Measurements from ENCODE around the gene WDR1.

The WDR1 gene

DNA sequence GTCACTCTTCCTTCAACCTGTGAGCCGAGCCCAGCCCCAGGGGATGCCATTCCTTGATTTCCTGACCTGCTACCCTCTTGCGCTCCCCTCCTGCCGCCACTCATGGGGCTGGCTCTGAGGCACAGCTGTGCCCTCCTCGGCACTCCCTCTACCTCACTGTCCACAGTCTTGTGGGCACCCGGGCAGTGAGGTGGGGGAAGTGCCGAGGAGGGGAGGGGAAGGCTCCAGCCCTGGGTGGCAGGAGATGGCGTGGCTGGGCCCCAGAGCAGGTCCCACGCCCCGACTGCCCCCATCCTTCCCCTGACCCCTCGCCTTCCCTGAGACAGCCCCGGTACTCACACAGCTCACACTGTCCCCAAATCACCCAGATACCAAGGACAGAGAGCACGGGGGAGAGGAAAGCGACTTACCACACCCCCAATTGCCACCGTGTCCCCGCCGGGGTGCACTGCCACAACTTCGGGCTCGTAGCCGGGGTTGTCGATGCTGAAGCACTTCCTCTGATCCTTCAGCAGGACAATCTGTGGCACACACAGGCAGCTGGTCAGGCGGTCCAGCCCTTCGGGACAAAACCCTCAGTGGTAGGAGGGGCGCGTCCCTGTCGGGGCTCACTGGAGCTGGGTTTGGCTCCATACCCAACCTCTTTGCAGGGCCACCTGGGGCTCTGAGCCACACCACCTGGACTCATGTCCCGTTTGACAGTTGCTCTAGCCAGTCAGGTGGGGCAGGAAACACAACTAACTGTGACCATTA lies 37.9 kb downstream of the WDR1 start:
- Histone ChIP-seq H3K9me3 (peaks cover 5% of the 10 kb centered on the region), H3K27me3 (no peaks in the 10 kb centered on the region), H3K36me3 (peaks cover 100% of the 10 kb centered on the region), H3K4me1 (ENCODE audit: control insufficient read depth in 1 of 2, insufficient read depth in 1 of 2, low read depth in 1 of 2, low read length in 1 of 2) (peaks cover 6 to 10% of the 10 kb centered on the region in 2 experiments), H3K4me3 (ENCODE audit: low read depth in 1 of 2, low read length in 1 of 2) (no peak overlapping the region), H3K27ac (peak overlapping the region; percentile 13)
- TF ChIP-seq, protein P1, sequence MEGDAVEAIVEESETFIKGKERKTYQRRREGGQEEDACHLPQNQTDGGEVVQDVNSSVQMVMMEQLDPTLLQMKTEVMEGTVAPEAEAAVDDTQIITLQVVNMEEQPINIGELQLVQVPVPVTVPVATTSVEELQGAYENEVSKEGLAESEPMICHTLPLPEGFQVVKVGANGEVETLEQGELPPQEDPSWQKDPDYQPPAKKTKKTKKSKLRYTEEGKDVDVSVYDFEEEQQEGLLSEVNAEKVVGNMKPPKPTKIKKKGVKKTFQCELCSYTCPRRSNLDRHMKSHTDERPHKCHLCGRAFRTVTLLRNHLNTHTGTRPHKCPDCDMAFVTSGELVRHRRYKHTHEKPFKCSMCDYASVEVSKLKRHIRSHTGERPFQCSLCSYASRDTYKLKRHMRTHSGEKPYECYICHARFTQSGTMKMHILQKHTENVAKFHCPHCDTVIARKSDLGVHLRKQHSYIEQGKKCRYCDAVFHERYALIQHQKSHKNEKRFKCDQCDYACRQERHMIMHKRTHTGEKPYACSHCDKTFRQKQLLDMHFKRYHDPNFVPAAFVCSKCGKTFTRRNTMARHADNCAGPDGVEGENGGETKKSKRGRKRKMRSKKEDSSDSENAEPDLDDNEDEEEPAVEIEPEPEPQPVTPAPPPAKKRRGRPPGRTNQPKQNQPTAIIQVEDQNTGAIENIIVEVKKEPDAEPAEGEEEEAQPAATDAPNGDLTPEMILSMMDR (IDR thresholded peaks at IDR 0.05) = no peak

DNA sequence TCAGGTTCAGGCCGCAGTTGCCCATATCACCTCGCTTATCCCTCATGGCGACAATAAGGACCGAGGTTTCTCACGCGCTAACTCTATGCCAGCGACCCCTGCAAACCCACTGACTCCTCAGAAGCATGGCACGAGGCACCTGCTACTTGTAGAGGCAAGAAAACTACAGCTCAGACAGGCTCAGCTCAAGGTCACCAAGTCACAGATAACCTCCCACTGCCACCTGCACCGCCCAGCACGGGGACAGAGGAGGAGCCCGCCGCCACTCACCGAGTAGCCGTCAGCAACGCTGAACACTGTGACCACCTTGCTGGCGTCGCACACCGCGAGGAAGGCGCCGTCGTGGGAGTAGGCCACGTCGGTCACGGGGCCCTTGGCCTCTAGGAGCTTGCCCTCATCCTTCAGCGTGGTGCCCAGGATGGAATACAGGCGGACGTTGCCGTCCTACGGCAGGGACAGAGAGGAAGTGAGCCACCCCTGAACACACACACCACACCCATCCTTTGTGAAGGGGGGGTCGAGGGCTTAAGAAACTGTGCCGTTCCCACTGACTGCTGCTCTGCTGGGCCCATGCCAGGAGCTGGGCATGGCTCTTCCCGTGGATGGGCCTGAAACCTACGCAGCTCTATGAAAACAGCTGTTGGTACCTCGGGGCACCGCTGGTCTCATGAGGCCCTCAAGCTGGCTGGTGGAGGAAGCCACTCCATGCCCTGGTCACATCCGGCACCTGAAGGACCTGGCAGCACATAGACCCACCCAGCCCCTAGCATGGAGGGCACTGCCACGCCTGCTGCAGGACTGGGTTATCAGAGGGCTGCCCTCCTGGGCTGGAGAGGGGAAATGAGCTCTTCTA lies 38.9 kb downstream of the WDR1 start:
- H3K4me3 ChIP-seq (ENCODE audit: low read depth in 1 of 2, low read length in 1 of 2) = no peak overlapping the region
- no peaks in the 10 kb centered on the region for H3K27me3 ChIP-seq
- peaks cover 5% of the 10 kb centered on the region for H3K9me3 ChIP-seq
- peaks cover 98% of the 10 kb centered on the region for H3K36me3 ChIP-seq
- H3K27ac ChIP-seq = peak overlapping the region; percentile 13
- H3K4me1 ChIP-seq (ENCODE audit: control insufficient read depth in 1 of 2, insufficient read depth in 1 of 2, low read depth in 1 of 2, low read length in 1 of 2) = peaks cover 6 to 10% of the 10 kb centered on the region in 2 experiments
- TF ChIP-seq, protein P1 (IDR thresholded peaks at IDR 0.05) = no peak

DNA sequence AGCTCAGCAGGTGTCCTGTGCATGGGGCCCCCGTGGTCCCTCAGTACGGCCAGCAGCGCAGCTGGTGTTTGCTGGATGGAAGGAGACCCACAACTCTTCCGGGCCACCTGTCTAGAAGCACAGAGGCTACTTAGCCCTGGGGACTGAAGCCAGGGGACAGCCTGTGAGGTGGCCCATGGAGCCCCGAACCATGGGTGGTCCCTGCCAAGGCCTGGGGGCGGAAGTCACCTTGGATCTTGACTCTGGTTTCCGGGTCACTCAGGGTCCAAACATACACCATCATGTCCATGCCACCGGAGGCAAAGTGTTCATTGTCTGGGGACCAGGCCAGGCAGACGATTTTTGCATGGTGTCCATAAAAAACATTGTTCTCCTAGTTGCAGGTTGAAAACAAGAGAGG lies 39.5 kb downstream of the WDR1 start:
- H3K36me3 ChIP-seq = peaks cover 98% of the 10 kb centered on the region
- TF ChIP-seq, protein P1 (IDR thresholded peaks at IDR 0.05) = no peak
- no peak overlapping the region for H3K27ac ChIP-seq
- no peak overlapping the region for H3K4me3 ChIP-seq (ENCODE audit: low read depth in 1 of 2, low read length in 1 of 2)
- no peaks in the 10 kb centered on the region for H3K27me3 ChIP-seq
- H3K9me3 ChIP-seq = peaks cover 5% of the 10 kb centered on the region
- peaks cover 6 to 10% of the 10 kb centered on the region in 2 experiments for H3K4me1 ChIP-seq (ENCODE audit: control insufficient read depth in 1 of 2, insufficient read depth in 1 of 2, low read depth in 1 of 2, low read length in 1 of 2)

DNA sequence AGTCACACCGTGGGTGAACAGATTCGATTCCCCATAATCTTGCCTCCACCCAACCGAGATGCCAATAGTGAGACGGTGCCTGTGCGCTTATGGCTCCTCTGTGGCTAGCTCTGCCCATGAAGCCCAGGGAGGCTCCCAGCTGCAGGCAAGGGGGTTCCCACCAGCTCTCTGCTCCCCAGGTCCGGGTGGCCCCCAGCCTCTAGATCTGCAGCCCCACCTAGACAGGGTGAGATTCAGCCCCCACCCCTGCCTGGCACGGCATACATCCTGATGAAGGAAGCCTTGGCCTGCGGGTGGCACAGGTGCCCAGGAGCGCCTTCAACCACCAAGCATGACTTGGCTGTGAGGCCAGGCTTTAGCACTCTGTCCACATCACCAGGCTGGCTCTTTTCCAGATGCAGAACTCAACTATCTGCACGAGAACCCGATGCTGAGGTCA lies 40.6 kb downstream of the WDR1 start:
- no peaks in the 10 kb centered on the region for H3K27me3 ChIP-seq
- H3K4me3 ChIP-seq (ENCODE audit: low read depth in 1 of 2, low read length in 1 of 2) = no peak overlapping the region
- H3K36me3 ChIP-seq = peaks cover 97% of the 10 kb centered on the region
- H3K27ac ChIP-seq = no peak overlapping the region
- peaks cover 5% of the 10 kb centered on the region for H3K9me3 ChIP-seq
- peaks cover 6 to 7% of the 10 kb centered on the region in 2 experiments for H3K4me1 ChIP-seq (ENCODE audit: control insufficient read depth in 1 of 2, insufficient read depth in 1 of 2, low read depth in 1 of 2, low read length in 1 of 2)
- TF ChIP-seq, protein P1 (IDR thresholded peaks at IDR 0.05) = no peak

DNA sequence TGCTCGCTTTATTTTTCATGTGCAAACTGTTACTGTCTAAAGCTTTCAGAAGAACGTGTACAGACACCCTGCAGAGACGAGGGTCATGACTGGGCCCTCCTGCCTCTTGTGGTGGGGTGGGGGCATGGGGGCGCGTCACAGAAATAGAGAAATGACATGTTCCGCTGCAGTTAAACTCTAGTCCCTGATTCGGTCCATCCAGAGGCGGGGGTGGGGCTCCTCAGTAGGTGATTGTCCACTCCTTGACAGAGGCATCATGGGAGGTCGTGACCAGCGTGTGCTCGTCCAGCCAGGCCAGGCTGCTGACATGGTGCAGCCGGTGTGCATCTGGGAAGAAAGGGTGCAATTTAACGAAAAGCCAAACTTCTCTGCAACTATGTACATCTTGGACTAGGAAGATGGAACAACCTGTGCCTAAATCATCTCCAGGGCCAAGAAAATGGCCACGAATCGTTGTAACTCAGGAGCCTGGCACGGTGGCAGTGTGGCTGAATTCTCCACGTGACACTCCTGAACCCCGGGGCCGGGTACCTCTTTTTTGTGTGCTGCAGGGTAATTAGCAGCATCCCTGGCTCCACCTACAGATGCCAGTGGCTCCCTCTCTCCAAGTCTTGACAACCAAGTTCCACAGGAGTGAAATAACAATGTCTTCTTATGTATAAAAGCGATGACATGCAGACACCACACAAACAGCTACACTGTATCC lies 41.3 kb downstream of the WDR1 start:
- Histone ChIP-seq H3K27ac (no peak overlapping the region), H3K36me3 (peaks cover 97% of the 10 kb centered on the region), H3K27me3 (no peaks in the 10 kb centered on the region), H3K4me1 (ENCODE audit: control insufficient read depth in 1 of 2, insufficient read depth in 1 of 2, low read depth in 1 of 2, low read length in 1 of 2) (no peaks in the 10 kb centered on the region), H3K9me3 (peaks cover 5% of the 10 kb centered on the region), H3K4me3 (ENCODE audit: low read depth in 1 of 2, low read length in 1 of 2) (no peak overlapping the region)
- TF ChIP-seq, protein P1 (IDR thresholded peaks at IDR 0.05) = no peak
